ENCODE data around the gene MRPL55.

The MRPL55 gene

DNA sequence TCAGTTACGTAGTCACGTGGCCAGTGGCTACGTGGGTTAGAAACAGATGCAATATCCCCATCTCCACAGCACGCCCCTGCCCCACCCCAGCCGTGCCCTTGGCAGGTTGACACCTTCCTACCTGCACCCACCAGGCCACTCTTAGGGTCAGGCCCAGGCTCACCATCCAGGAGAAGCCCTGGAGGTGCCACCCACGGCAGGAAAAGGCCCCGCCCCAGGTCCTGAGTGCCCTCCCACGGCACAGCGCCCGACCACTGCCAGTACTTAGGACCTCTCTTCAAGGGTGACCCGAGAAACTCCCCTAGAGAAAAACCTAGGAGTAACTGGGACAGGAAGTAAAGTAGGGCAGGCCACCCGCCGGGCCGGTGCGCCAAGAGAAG is 7.5 kb downstream of the MRPL55 start:
- DNase-seq (ENCODE audit: low read depth, low spot score) = no peak
- ChIA-PET POLR2A (interaction anchor here (1.0 to 1.1 kb wide), 2 partner anchors 14 to 19 kb away, joined by 3 to 4 read pairs; no protein-coding TSS in a partner anchor), CTCF (interaction anchor here (0.9 to 1.3 kb wide), 3 partner anchors 10 to 103 kb away, joined by 3 to 6 read pairs (median 4); no protein-coding TSS in a partner anchor)
- peak overlapping the region; percentile 93 for H3K4me3 ChIP-seq (ENCODE audit: low read depth, low read length)
- TF ChIP-seq, protein P1, sequence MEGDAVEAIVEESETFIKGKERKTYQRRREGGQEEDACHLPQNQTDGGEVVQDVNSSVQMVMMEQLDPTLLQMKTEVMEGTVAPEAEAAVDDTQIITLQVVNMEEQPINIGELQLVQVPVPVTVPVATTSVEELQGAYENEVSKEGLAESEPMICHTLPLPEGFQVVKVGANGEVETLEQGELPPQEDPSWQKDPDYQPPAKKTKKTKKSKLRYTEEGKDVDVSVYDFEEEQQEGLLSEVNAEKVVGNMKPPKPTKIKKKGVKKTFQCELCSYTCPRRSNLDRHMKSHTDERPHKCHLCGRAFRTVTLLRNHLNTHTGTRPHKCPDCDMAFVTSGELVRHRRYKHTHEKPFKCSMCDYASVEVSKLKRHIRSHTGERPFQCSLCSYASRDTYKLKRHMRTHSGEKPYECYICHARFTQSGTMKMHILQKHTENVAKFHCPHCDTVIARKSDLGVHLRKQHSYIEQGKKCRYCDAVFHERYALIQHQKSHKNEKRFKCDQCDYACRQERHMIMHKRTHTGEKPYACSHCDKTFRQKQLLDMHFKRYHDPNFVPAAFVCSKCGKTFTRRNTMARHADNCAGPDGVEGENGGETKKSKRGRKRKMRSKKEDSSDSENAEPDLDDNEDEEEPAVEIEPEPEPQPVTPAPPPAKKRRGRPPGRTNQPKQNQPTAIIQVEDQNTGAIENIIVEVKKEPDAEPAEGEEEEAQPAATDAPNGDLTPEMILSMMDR (IDR thresholded peaks at IDR 0.05; ENCODE audit: insufficient read depth, low read length, missing control alignments) = no peak

DNA sequence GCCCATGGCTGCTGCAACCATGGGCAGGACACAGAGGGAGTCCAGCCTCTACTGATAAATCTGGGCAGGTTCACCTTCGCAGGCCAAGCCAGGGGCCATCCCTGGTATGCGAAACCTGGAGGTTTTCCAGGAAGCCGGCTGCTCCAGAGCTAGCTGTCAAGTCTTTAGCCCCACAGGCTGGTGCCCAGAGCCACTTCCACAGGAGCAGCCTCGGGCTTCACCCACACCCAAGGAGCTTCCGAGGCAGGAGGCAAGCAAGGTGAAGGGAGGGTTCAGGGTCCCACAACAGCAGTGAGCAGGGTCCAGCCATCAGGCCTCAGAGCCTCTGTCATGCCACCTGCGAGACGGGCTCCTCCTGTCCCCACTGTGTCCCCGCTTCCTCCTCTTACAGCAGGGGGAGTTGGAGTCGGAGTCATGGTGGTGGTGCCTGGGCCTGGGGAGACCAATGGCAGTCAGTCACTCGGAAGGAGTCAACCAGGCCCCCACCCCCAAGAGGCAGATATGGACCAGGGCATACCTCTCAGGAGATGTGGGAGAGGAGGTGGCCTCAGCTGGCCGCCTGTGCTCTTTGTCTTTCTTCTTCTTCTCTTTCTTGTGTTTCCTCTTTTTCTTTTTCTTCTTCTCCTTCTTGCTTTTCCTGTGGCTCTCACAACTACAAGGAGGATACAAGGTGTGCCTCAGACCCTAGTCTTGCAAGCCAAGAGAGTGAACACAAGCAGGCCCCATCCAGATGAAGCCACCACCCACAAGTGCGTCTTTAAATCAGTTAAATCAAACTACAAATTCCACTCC is 8.1 kb downstream of the MRPL55 start:
- DNase-seq (ENCODE audit: low read depth, low spot score) = no peak
- ChIA-PET POLR2A (interaction anchor here (1.1 kb wide), 1 partner anchor 19 kb away, joined by 3 read pairs; no protein-coding TSS in a partner anchor), CTCF (interaction anchor here (0.9 to 1.5 kb wide), 4 partner anchors 8 to 339 kb away, joined by 3 to 6 read pairs (median 4); partner anchors contain the start of gene MRPL55)
- peak overlapping the region; percentile 8; the same call in 1 of the 2 replicates for H3K4me3 ChIP-seq (ENCODE audit: low read depth, low read length)
- TF ChIP-seq, protein P1 (IDR thresholded peaks at IDR 0.05; ENCODE audit: insufficient read depth, low read length, missing control alignments) = no peak

DNA sequence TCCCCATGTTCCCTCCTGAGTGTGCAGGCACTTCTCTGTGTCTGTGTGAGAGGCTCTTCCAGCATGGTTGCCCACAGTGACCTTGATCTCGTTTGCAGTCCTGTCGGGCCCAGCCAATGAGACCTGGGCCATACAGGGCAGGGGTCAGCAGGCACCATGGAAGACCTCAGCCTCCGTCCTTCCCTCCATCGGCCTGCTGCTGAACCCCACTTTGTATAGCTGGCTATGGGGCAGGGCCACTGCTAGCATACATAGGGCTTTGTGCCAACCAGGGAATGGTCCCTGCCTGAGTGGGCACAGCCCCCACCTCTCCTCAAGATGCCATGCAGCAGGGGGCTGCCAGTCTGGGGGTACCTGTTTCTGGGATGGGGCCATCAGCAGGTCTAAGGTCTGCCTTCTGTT is 9.8 kb downstream of the MRPL55 start:
- H3K4me3 ChIP-seq (ENCODE audit: low read depth, low read length) = no peak overlapping the region
- TF ChIP-seq, protein P1 (IDR thresholded peaks at IDR 0.05; ENCODE audit: insufficient read depth, low read length, missing control alignments) = no peak
- ChIA-PET CTCF (interaction anchor here (0.6 to 1.6 kb wide), 3 partner anchors 17 to 1763 kb away, joined by 3 to 4 read pairs (median 4); partner anchors contain the start of gene ARF1), POLR2A (interaction anchor here (1.4 kb wide), 1 partner anchor 9 kb away, joined by 3 read pairs; no protein-coding TSS in a partner anchor)
- DNase-seq (ENCODE audit: low read depth, low spot score) = no peak

DNA sequence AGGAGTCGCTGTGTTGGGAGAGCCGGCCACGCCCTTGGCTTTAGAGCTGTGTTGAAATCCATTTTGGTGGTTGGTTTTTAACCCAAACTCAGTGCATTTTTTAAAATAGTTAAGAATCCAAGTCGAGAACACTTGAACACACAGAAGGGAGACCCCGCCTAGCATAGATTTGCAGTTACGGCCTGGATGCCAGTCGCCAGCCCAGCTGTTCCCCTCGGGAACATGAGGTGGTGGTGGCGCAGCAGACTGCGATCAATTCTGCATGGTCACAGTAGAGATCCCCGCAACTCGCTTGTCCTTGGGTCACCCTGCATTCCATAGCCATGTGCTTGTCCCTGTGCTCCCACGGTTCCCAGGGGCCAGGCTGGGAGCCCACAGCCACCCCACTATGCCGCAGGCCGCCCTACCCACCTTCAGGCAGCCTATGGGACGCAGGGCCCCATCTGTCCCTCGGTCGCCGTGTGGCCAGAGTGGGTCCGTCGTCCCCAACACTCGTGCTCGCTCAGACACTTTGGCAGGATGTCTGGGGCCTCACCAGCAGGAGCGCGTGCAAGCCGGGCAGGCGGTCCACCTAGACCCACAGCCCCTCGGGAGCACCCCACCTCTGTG is 10.7 kb downstream of the MRPL55 start:
- TF ChIP-seq, protein P1 (IDR thresholded peaks at IDR 0.05; ENCODE audit: insufficient read depth, low read length, missing control alignments) = no peak
- CTCF ChIA-PET = interaction anchor here (1.0 to 1.1 kb wide), 2 partner anchors 16 to 32 kb away, joined by 3 read pairs; partner anchors contain the start of gene ARF1

DNA sequence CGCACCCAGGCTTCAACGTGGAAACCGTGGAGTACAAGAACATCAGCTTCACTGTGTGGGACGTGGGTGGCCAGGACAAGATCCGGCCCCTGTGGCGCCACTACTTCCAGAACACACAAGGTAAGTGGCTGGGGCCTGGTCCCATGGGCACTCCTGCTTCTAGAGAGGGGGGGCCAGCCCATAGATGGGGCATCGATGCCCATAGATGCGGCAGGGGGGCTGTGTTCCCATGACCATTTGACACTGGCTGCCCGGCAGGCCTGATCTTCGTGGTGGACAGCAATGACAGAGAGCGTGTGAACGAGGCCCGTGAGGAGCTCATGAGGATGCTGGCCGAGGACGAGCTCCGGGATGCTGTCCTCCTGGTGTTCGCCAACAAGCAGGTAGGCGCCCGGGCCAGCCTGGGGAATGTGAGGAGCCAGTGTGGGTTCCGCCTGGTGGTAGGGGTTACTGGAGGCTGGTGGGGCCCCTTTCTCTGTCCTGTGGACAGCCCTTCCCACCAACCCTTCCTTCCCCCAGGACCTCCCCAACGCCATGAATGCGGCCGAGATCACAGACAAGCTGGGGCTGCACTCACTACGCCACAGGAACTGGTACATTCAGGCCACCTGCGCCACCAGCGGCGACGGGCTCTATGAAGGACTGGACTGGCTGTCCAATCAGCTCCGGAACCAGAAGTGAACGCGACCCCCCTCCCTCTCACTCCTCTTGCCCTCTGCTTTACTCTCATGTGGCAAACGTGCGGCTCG is 11.6 kb downstream of the MRPL55 start:
- TF ChIP-seq, protein P1 (IDR thresholded peaks at IDR 0.05; ENCODE audit: insufficient read depth, low read length, missing control alignments) = no peak
- H3K4me3 ChIP-seq (ENCODE audit: low read depth, low read length) = no peak overlapping the region
- ChIA-PET POLR2A (interaction anchor here (0.9 kb wide), 1 partner anchor 15 kb away, joined by 3 read pairs; the partner anchor contains the start of gene ARF1), CTCF (interaction anchor here (1.0 kb wide), 1 partner anchor 33 kb away, joined by 3 read pairs; no protein-coding TSS in a partner anchor)
- no peak for DNase-seq (ENCODE audit: low read depth, low spot score)

More for the DNA sequence above, 10.7 kb downstream of the MRPL55 start:
- POLR2A ChIA-PET = interaction anchor here (0.9 to 1.4 kb wide), 2 partner anchors 8 to 16 kb away, joined by 3 read pairs; partner anchors contain the start of gene ARF1
- H3K4me3 ChIP-seq (ENCODE audit: low read depth, low read length) = no peak overlapping the region
- no peak for DNase-seq (ENCODE audit: low read depth, low spot score)
